PC-9 (cell line): Measurements from ENCODE around the gene CHST14. TPM values are rescaled to one million over a fixed set of nuclear protein-coding genes. Genes with fewer than 3 reads are reported as not detected.
"Not testable (repeated sequence)": the region's sequence is repeated elsewhere in the genome, so short reads cannot be mapped to it uniquely, and the experiment has no call there.

Source experiments
- BruUV-seq: library from RNA; stranded (reverse); fragments of 400-500 nt; replicated peaks from 2 replicates; lab custom pipeline; 2021; lab: Mats Ljungman, UMichigan
- CTCF ChIA-PET: fragments of 300-600 bp; sonication (Branson Sonifier 250); formaldehyde crosslinking; loops from one replicate; lab custom pipeline; 2022; ENCODE audit warnings: antibody characterized with exemption; lab: Charles Lee
- POLR2A ChIA-PET: fragments of 300-600 bp; sonication (Branson Sonifier 250); formaldehyde crosslinking; loops from one replicate; lab custom pipeline; 2022; ENCODE audit warnings: antibody characterized with exemption; ENCODE audit not compliant: unreplicated experiment; lab: Charles Lee
- DNase-seq, 2 experiments: peaks; one replicate each; pipeline versions ENCODE4 v3.0.0 to v3.0.0-alpha.2; 2015 to 2022; ENCODE audit warnings: mixed read lengths in 1 of 2
- H2AFZ ChIP-seq: fragments of 200-600 bp; sonication (generic); 2 replicates; pipeline ENCODE4 v1.8.1; 2017; ENCODE audit warnings: antibody characterized with exemption
- H3F3A ChIP-seq: fragments of 200-600 bp; sonication (generic); 2 replicates; pipeline ENCODE4 v1.8.1; 2017; ENCODE audit warnings: antibody characterized with exemption, mild to moderate bottlenecking, low read depth; ENCODE audit not compliant: insufficient read depth
- H3K27ac ChIP-seq: fragments of 200-600 bp; sonication (generic); 2 replicates; pipeline ENCODE4 v1.6.1; 2016; ENCODE audit warnings: mixed run types
- H3K27me3 ChIP-seq: fragments of 200-600 bp; sonication (generic); 2 replicates; pipeline ENCODE4 v1.6.1; 2016; ENCODE audit warnings: low read depth, mixed run types; ENCODE audit not compliant: insufficient read depth
- H3K36me3 ChIP-seq: fragments of 200-600 bp; sonication (generic); 2 replicates; pipeline ENCODE4 v1.6.1; 2016; ENCODE audit warnings: low read depth, mixed run types
- H3K4me1 ChIP-seq: fragments of 200-600 bp; sonication (generic); replicated peaks from 2 replicates; pipeline ENCODE4 v1.6.1; 2016; ENCODE audit warnings: mixed run types; ENCODE audit not compliant: insufficient read depth
- H3K4me2 ChIP-seq: fragments of 200-600 bp; sonication (generic); 2 replicates; pipeline ENCODE4 v1.6.1; 2017; ENCODE audit warnings: mixed run types
- H3K4me3 ChIP-seq: fragments of 200-600 bp; sonication (generic); 2 replicates; pipeline ENCODE4 v1.6.1; 2016; ENCODE audit warnings: mixed run types
- H3K79me2 ChIP-seq: fragments of 200-600 bp; sonication (generic); 2 replicates; pipeline ENCODE4 v1.6.1; 2017; ENCODE audit warnings: low read depth, mixed run types
- H3K9me2 ChIP-seq: fragments of 200-600 bp; sonication (generic); 2 replicates; pipeline ENCODE4 v1.8.1; 2017; ENCODE audit warnings: mild to moderate bottlenecking; ENCODE audit not compliant: insufficient read depth
- H3K9me3 ChIP-seq: fragments of 200-600 bp; sonication (generic); 2 replicates; pipeline ENCODE4 v1.8.1; 2016; ENCODE audit warnings: low read depth; ENCODE audit not compliant: insufficient read depth
- H4K20me1 ChIP-seq: fragments of 200-600 bp; sonication (generic); 2 replicates; pipeline ENCODE4 v1.8.1; 2017; ENCODE audit not compliant: insufficient read depth
- EZH2 ChIP-seq: fragments of 200-600 bp; sonication (generic); IDR thresholded peaks from 2 replicates; pipeline ENCODE4 v1.8.0; 2017; ENCODE audit warnings: antibody characterized with exemption, low read depth
- intact Hi-C: fragments of 100-400 bp; cut with micrococcal nuclease; formaldehyde crosslinking; loops from one replicate; pipeline ENCODE4 v1.10.0; 2022; ENCODE audit not compliant: unreplicated experiment
- total RNA-seq: library from RNA; stranded (reverse); gene quantifications from 2 replicates; pipeline ENCODE4 v1.2.3, GENCODE V29; 2021
- TF ChIP-seq, protein P1 (sequence below): fragments of 200-600 bp; sonication (generic); conservative IDR thresholded peaks from 2 replicates; pipeline ENCODE4 v1.6.1; 2017; ENCODE audit warnings: mixed run types, antibody characterized with exemption, mild to moderate bottlenecking, moderate library complexity

Gene CHST14
- total RNA-seq, 1 experiment from 2014 or later, result 34.3 TPM

DNA sequence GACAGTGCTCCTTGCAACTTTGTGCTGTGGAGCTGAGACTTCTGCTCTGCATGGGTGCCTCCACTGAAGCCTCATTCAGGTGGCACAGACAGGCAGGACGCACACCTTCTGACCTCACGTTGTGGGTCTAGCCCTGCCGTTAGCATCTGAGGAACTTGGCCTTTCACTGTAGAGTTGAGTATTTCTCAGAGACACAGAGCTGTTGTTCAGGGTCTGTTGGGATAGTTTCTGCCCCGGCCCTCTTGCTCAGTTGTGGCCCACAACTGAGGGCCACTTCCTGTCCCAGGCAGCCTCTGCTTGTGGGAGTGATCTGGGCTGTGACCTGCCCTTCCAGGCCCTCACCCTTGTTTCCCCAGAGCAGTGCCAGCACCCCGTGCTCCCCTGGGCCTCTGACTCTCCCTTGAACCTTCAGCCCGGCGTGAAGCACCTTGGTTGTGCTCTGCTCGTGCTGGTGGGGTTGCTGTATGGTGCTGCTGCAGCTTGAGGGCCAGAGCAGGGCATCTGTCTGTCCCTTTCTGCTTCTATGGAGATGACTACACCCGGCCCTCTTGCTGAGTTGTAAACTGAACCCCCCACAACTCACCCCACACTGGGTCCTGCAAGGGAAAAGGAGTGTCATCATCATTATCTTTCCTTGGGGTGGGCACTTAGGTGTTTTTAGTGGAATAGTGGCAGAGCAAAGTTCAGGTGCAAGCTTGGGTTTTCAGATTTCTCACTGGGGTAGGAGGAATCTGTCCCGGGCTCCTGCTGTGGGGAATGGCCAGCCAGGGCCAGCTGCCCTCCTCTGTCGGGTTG is 18.3 kb upstream of the CHST14 start:
- no peak for DNase-seq
- Histone ChIP-seq H4K20me1 (peaks cover 13% of the 10 kb centered on the region), H3K4me2 (no peak overlapping the region), H3K27me3 (no peaks in the 10 kb centered on the region), H3K79me2 (peaks cover 65% of the 10 kb centered on the region), H3K4me1 (peaks cover 27% of the 10 kb centered on the region), H3K9me3 (no peaks in the 10 kb centered on the region), H3K9me2 (no peaks in the 10 kb centered on the region), H3F3A (peaks cover 8% of the 10 kb centered on the region; the same call in 1 of the 2 replicates), H3K36me3 (no peaks in the 10 kb centered on the region), H3K4me3 (no peak overlapping the region), H3K27ac (no peak overlapping the region), H2AFZ (no peak overlapping the region)
- no TSS peak for BruUV-seq
- intact Hi-C loops, result no loop called here
- POLR2A ChIA-PET, result interaction anchor here (0.5 to 0.6 kb wide), 2 partner anchors 14 to 137 kb away, joined by 3 read pairs; no protein-coding TSS in a partner anchor
- CTCF ChIA-PET, result no interaction called here
- no peak for TF ChIP-seq EZH2
- TF ChIP-seq, protein P1, sequence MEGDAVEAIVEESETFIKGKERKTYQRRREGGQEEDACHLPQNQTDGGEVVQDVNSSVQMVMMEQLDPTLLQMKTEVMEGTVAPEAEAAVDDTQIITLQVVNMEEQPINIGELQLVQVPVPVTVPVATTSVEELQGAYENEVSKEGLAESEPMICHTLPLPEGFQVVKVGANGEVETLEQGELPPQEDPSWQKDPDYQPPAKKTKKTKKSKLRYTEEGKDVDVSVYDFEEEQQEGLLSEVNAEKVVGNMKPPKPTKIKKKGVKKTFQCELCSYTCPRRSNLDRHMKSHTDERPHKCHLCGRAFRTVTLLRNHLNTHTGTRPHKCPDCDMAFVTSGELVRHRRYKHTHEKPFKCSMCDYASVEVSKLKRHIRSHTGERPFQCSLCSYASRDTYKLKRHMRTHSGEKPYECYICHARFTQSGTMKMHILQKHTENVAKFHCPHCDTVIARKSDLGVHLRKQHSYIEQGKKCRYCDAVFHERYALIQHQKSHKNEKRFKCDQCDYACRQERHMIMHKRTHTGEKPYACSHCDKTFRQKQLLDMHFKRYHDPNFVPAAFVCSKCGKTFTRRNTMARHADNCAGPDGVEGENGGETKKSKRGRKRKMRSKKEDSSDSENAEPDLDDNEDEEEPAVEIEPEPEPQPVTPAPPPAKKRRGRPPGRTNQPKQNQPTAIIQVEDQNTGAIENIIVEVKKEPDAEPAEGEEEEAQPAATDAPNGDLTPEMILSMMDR, result no peak

DNA sequence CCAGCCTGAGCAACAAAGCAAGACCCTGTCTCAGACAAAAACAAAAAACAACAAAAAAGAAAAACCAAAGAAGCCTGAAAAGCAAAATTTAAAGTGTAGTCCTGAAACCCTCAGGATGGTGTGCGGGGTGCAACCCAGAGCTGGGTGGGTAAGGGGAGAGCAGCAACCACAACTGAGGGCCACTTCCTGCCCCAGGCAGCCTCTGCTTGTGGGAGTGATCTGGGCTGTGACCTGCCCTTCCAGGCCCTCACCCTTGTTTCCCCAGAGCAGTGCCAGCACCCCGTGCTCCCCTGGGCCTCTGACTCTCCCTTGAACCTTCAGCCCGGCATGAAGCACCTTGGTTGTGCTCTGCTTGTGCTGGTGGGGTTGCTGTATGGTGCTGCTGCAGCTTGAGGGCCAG is 16.8 kb upstream of the CHST14 start:
- H3F3A ChIP-seq, DNase-seq, H3K36me3 ChIP-seq, H3K9me3 ChIP-seq, H2AFZ ChIP-seq, H3K27me3 ChIP-seq, POLR2A ChIA-PET, H3K4me3 ChIP-seq, H3K9me2 ChIP-seq, intact Hi-C loops, BruUV-seq, H3K27ac ChIP-seq: not testable (repeated sequence)
- Histone ChIP-seq H3K4me2 (peak overlapping the region; percentile 70; the same call in 1 of the 2 replicates), H3K4me1 (peaks cover 27% of the 10 kb centered on the region), H4K20me1 (peaks cover 13% of the 10 kb centered on the region), H3K79me2 (peaks cover 61% of the 10 kb centered on the region)
- CTCF ChIA-PET, result interaction anchor here (0.6 kb wide), 1 partner anchor 13 kb away, joined by 3 read pairs; no protein-coding TSS in a partner anchor

DNA sequence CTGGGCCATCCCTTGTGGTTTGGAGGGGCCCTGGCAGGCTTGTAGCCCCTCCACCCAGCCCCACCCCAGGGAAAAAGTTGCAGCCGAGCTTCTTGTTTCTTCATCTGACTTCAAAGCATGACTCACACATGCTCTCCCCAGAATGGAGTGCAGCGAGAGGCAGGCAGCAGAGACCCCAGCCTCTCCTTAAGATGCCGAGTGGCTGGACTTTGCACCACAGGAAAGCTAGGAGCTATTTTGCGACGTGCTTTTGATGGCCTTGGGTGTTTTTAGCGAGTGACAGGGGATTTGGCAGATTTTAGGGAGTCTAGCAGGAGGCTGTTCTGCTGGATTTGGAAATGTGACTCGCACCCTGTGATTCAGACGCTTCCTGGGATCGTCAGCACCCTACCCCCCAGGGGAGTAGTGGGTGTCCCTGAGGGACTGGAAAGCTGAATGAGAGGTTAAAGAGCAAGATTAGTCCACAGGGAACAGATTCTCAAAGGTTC is 15.8 kb upstream of the CHST14 start:
- no peaks in the 10 kb centered on the region for H3K9me2 ChIP-seq
- H3K27ac ChIP-seq, result no peak overlapping the region
- H3F3A ChIP-seq, result peaks cover 8% of the 10 kb centered on the region; the same call in 1 of the 2 replicates
- no TSS peak for BruUV-seq
- H4K20me1 ChIP-seq, result peaks cover 13% of the 10 kb centered on the region
- H3K79me2 ChIP-seq, result peaks cover 58% of the 10 kb centered on the region
- intact Hi-C loops, result no loop called here
- peaks cover 27% of the 10 kb centered on the region for H3K4me1 ChIP-seq
- H3K4me3 ChIP-seq, result no peak overlapping the region; the same call in 1 of the 2 replicates
- H3K9me3 ChIP-seq, result no peaks in the 10 kb centered on the region
- H3K27me3 ChIP-seq, result no peaks in the 10 kb centered on the region
- H3K4me2 ChIP-seq, result peak overlapping the region; percentile 70
- no peak overlapping the region for H2AFZ ChIP-seq
- CTCF ChIA-PET, result interaction anchor here (0.5 to 1.1 kb wide), 2 partner anchors 175 to 288 kb away, joined by 3 to 6 read pairs; no protein-coding TSS in a partner anchor
- DNase-seq, result peak in 1 of 2 experiments; percentile 39
- no peaks in the 10 kb centered on the region for H3K36me3 ChIP-seq
- POLR2A ChIA-PET, result no interaction called here
- TF ChIP-seq EZH2, result no peak
- TF ChIP-seq, protein P1, result no peak
